ENCODE results near the gene SPINK2. TPM values are rescaled to one million over a fixed set of nuclear protein-coding genes. Genes with fewer than 3 reads are reported as not detected.

SPINK2 gene
- total and polyA plus RNA-seq, 10 of the 15 experiments (the other 5 are each of a cell fraction or from before 2014, with no cell fraction given) = 0.13 to 1.0 (median 0.61) TPM; not detected in 1

DNA sequence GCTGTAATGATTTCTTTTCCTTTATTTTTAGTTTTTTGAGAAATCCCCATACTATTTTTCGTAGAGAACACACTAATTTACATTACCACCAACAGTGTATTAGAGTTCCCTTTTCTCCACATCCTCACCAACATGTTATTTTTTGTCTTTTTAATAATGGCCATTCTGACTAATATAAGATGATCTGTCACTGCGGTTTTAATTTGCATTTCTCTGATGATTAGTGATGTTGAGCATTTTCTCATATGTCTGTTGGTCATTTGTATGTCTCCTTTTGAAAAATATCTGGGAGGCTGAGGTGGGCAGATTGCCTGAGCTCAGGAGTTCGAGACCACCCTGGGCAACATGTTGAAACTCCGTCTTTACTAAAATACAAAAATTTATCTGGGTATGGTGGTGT lies 30.2 kb downstream of the SPINK2 start:
- H3K27ac ChIP-seq (ENCODE audit: control insufficient read depth, insufficient read depth) = no peak overlapping the region
- TF ChIP-seq E4F1 (IDR thresholded peaks at IDR 0.05; ENCODE audit: borderline replicate concordance, partially characterized antibody) = no peak
- TF ChIP-seq JUND (IDR thresholded peaks at IDR 0.05; ENCODE audit: low read depth, low read length) = no peak
- TF ChIP-seq ZNF24 (IDR thresholded peaks at IDR 0.05) = no peak
- TF ChIP-seq RCOR1 (conservative IDR thresholded peaks at IDR 0.05; ENCODE audit: low read depth, low read length) = no peak
- TF ChIP-seq NBN (IDR thresholded peaks at IDR 0.05) = no peak
- TF ChIP-seq FOS (IDR thresholded peaks at IDR 0.05; ENCODE audit: borderline replicate concordance, extremely low read depth, insufficient read length) = no peak
- no peak for TF ChIP-seq USF2 (IDR thresholded peaks at IDR 0.05; ENCODE audit: borderline replicate concordance, low read depth, low read length)
- no peak for TF ChIP-seq PAX5 (IDR thresholded peaks at IDR 0.05; ENCODE audit: borderline replicate concordance, low read depth, low read length)
- TF ChIP-seq, protein P1, sequence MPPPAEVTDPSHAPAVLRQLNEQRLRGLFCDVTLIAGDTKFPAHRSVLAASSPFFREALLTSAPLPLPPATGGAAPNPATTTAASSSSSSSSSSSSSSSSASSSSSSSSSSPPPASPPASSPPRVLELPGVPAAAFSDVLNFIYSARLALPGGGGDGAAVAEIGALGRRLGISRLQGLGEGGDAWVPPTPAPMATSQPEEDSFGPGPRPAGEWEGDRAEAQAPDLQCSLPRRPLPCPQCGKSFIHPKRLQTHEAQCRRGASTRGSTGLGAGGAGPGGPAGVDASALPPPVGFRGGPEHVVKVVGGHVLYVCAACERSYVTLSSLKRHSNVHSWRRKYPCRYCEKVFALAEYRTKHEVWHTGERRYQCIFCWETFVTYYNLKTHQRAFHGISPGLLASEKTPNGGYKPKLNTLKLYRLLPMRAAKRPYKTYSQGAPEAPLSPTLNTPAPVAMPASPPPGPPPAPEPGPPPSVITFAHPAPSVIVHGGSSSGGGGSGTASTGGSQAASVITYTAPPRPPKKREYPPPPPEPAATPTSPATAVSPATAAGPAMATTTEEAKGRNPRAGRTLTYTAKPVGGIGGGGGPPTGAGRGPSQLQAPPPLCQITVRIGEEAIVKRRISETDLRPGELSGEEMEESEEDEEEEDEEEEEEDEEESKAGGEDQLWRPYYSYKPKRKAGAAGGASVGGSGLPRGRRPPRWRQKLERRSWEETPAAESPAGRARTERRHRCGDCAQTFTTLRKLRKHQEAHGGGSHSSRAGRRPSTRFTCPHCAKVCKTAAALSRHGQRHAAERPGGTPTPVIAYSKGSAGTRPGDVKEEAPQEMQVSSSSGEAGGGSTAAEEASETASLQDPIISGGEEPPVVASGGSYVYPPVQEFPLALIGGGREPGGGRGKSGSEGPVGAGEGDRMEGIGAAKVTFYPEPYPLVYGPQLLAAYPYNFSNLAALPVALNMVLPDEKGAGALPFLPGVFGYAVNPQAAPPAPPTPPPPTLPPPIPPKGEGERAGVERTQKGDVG (CRISPR knock-in tag; IDR thresholded peaks at IDR 0.05) = no peak
- TF ChIP-seq NR2F1 (conservative IDR thresholded peaks at IDR 0.05) = no peak
- no peak for TF ChIP-seq SIN3A (IDR thresholded peaks at IDR 0.05; ENCODE audit: low read depth, low read length)
- no peak for TF ChIP-seq CUX1 (IDR thresholded peaks at IDR 0.05; ENCODE audit: insufficient replicate concordance, low read depth, low read length)
- TF ChIP-seq LARP7 (IDR thresholded peaks at IDR 0.05) = no peak

More for the DNA sequence above, 30.2 kb downstream of the SPINK2 start:
- 2% methylated on average over 4 of the region's 4 CpGs for WGBS (ENCODE audit: insufficient coverage, insufficient replicate concordance, low lambda C conversion rate, missing lambda C conversion rate)
- H3K4me2 ChIP-seq (ENCODE audit: control insufficient read depth, insufficient read depth) = no peak overlapping the region; the same call in 1 of the 2 replicates
- intact Hi-C loops (cut with micrococcal nuclease; ENCODE audit: unreplicated experiment) = no loop called here
- FAIRE-seq = peak; percentile 74
- peak; percentile 91 for ATAC-seq
- H4K20me1 ChIP-seq (ENCODE audit: control insufficient read depth, insufficient read depth) = no peaks in the 10 kb centered on the region
- no peak overlapping the region for H3K4me3 ChIP-seq
- DNase-seq (ENCODE audit: low read depth, low spot score) = peak; percentile 51
- H3K27me3 ChIP-seq (replicated peaks in 1 of 2; ENCODE audit: control insufficient read depth in 2 of 2, insufficient read depth in 2 of 2, low read length in 1 of 2) = no peaks in the 10 kb centered on the region
- no peaks in the 10 kb centered on the region for H3K79me2 ChIP-seq (ENCODE audit: control insufficient read depth, insufficient read depth, low read length)
- ChIA-PET SMC1A (ENCODE audit: uncharacterized antibody, unreplicated experiment) (interaction anchor here (1.4 kb wide), 1 partner anchor 30 kb away, joined by 3 read pairs; no protein-coding TSS in a partner anchor), POLR2A (no interaction called here), RAD21 (ENCODE audit: unreplicated experiment) (interaction anchor here (1.4 kb wide), 1 partner anchor 13 kb away, joined by 3 read pairs; no protein-coding TSS in a partner anchor), CTCF (interaction anchor here (0.8 kb wide), 1 partner anchor 215 kb away, joined by 5 read pairs; no protein-coding TSS in a partner anchor)
- no peak overlapping the region for H2AFZ ChIP-seq (ENCODE audit: control insufficient read depth, low read depth, low read length)
- BruUV-seq (replicated peaks) = no TSS peak
- peaks cover 9% of the 10 kb centered on the region for H3K4me1 ChIP-seq (ENCODE audit: control insufficient read depth, insufficient read depth, low read length)
- H3K36me3 ChIP-seq (ENCODE audit: control insufficient read depth in 2 of 2, insufficient read depth in 2 of 2, low read length in 1 of 2) = no peaks in the 10 kb centered on the region
- no peaks in the 10 kb centered on the region; the same call in 2 of the 3 replicates for H3K9me3 ChIP-seq (replicated peaks; ENCODE audit: control insufficient read depth, insufficient read depth, low read length)
- H3K9ac ChIP-seq (ENCODE audit: control insufficient read depth, insufficient read depth, low read length) = no peak overlapping the region
- in situ Hi-C loops (cut with MboI) = no loop called here

Data from GM12878 (cell line).